Measurements from ENCODE around the gene MCF2L. TPM values are rescaled to one million over a fixed set of nuclear protein-coding genes. Genes with fewer than 3 reads are reported as not detected.

Gene MCF2L
- total RNA-seq, 4 donors from 2014 or later: 46.5 to 89.7 (median 55.0) TPM

- intact Hi-C loops (cut with DNase I; ENCODE audit: low total_unique reads): no loop called here
- TF ChIP-seq CTCF (IDR thresholded peaks at IDR 0.05): no peak
- DNase-seq (ENCODE audit: low spot score in 2 of 2): peak in 1 of 2 donors; percentile 82
- WGBS, 2 donors: 84 to 86% methylated on average over 14 to 17 of the region's 17 CpGs
- H3K4me3 ChIP-seq (ENCODE audit: low read depth, poor library complexity, severe bottlenecking): no peak overlapping the region
These were observed 15.2 kb upstream of the MCF2L start for GRCh38 chr13:112953591-112954487.

- no peak overlapping the region for H3K4me3 ChIP-seq (ENCODE audit: low read depth, poor library complexity, severe bottlenecking)
- peak in 1 of 2 donors; percentile 74 for DNase-seq (ENCODE audit: low spot score in 2 of 2)
- intact Hi-C loops (cut with DNase I; ENCODE audit: low total_unique reads): no loop called here
- 74 to 75% methylated on average over 8 to 12 of the region's 13 CpGs for WGBS, 2 donors
- no peak for TF ChIP-seq CTCF (IDR thresholded peaks at IDR 0.05)
- TF ChIP-seq POLR2A (IDR thresholded peaks at IDR 0.05): no peak
These were observed 14.3 kb upstream of the MCF2L start for GRCh38 chr13:112954488-112955270.

- intact Hi-C loops (cut with DNase I; ENCODE audit: low total_unique reads): no loop called here
- H3K4me3 ChIP-seq (ENCODE audit: low read depth, poor library complexity, severe bottlenecking): no peak overlapping the region
- peak in 1 of 2 donors; percentile 67 for DNase-seq (ENCODE audit: low spot score in 2 of 2)
- 80 to 83% methylated on average over 15 of the region's 15 CpGs for WGBS, 2 donors
- no peak for TF ChIP-seq POLR2A (IDR thresholded peaks at IDR 0.05)
These were observed 13.6 kb upstream of the MCF2L start for GRCh38 chr13:112955271-112955937.

- no peak overlapping the region for H3K4me3 ChIP-seq (ENCODE audit: low read depth, poor library complexity, severe bottlenecking)
- WGBS, 2 donors: 86 to 88% methylated on average over 11 of the region's 11 CpGs
- DNase-seq (ENCODE audit: low spot score in 2 of 2): no peak
- intact Hi-C loops (cut with DNase I; ENCODE audit: low total_unique reads): no loop called here
- TF ChIP-seq POLR2A (IDR thresholded peaks at IDR 0.05) (no peak), CTCF (IDR thresholded peaks at IDR 0.05) (no peak)
These were observed 13.1 kb upstream of the MCF2L start for GRCh38 chr13:112955956-112956355.

- H3K4me3 ChIP-seq (ENCODE audit: low read depth, poor library complexity, severe bottlenecking): no peak overlapping the region
- 84% methylated on average over 19 of the region's 19 CpGs for WGBS, 2 donors
- TF ChIP-seq CTCF (IDR thresholded peaks at IDR 0.05) (no peak), POLR2A (IDR thresholded peaks at IDR 0.05) (no peak)
- intact Hi-C loops (cut with DNase I; ENCODE audit: low total_unique reads): no loop called here
- no peak for DNase-seq (ENCODE audit: low spot score in 2 of 2)
These were observed 12.3 kb upstream of the MCF2L start for GRCh38 chr13:112956571-112957294.
